GM19455 (cell line): ENCODE results near the gene PPP4R2.

Experiments used
- ATAC-seq: cut with Tn5 transposase; IDR thresholded peaks from one replicate; pipeline ENCODE4 v1.9.1; 2021; ENCODE audit not compliant: unreplicated experiment

Gene PPP4R2

GRCh38 chr3:72996473-72997333 is at the start of gene PPP4R2:
PPP4R2 (plus strand) TSS chr3:72996811; CDS start chr3:72997038, 227 bp downstream.
- ATAC-seq = peak; percentile 84

GRCh38 chr3:72947715-72948490 is 48.7 kb upstream of the PPP4R2 start:
- ATAC-seq = no peak

- no peak for ATAC-seq
These were observed 47.6 kb upstream of the PPP4R2 start for GRCh38 chr3:72949016-72949415.

- ATAC-seq = no peak
These were observed 46.2 kb upstream of the PPP4R2 start for GRCh38 chr3:72950372-72950771.

DNA sequence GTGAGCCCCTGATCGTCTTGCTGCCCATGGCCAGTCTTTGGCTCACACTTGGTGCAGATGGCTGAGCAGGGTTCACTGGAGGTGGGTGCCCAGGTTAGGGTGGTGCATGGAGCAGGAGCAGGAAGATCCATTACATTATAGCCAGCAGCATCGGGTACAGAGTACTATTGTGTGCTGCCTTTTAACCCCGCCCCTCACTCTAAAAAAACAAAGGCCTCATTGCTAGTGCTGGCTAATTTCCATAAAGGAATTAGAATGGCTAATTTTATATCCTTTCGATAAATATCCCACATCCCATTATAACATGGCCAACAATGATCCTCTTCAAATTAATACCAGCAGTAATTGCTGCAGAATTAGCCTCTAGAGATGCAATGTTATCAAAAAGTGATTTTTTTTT is 45.8 kb upstream of the PPP4R2 start:
- no peak for ATAC-seq

GRCh38 chr3:72951259-72951722 is 45.3 kb upstream of the PPP4R2 start:
- ATAC-seq = no peak

DNA sequence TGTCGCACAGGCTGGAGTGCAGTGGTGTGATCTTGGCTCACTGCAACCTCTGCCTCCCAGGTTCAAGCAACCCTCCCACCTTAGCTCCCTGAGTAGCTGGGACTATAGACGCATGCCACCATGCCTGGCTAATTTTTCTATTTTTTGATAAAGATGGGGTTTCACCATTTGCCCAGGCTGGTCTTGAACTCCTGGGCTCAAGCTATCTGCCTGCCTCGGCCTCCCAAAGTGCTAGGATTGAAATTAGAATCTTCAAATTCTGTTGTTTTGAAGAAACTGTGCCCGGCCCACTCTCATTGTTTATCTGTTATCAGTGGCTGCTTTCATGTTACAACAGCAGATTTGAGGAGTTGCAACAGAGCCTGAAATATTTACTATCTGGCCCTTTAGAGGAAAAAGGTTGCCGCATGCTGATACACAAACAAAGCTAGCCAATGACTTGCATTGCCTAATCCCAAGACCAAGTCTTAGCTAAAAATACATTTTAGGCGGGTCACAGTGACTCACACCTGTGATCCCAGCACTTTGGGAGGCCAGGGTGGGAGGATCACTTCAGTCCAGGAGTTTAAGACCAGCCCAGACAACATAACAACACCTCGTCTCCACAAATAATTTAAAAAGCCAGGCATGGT is 43.2 kb upstream of the PPP4R2 start:
- ATAC-seq = no peak

GRCh38 chr3:72957297-72957696 is 39.3 kb upstream of the PPP4R2 start:
- ATAC-seq = no peak

DNA sequence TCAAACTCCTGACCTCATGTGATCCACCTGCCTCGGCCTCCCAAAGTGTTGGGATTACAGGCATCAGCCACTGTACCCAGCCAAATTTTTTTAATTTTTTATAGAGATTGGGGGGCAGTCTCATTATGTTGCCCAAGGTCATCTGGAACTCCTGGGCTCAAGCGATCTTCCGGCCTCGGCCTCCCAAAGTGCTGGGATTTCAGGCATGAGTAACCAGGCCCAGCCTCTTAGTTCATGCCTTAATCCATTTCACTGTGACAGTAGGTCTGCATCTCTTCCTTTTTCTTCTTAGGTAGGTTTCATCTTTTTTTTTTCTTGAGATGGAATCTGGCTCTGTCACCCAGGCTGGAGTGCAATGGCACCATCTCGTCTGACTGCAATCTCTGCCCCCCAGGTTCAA is 37.3 kb upstream of the PPP4R2 start:
- ATAC-seq = no peak

- no peak for ATAC-seq
These were observed 35.6 kb upstream of the PPP4R2 start for GRCh38 chr3:72960812-72961518.

GRCh38 chr3:72961752-72962151 is 34.9 kb upstream of the PPP4R2 start:
- no peak for ATAC-seq

DNA sequence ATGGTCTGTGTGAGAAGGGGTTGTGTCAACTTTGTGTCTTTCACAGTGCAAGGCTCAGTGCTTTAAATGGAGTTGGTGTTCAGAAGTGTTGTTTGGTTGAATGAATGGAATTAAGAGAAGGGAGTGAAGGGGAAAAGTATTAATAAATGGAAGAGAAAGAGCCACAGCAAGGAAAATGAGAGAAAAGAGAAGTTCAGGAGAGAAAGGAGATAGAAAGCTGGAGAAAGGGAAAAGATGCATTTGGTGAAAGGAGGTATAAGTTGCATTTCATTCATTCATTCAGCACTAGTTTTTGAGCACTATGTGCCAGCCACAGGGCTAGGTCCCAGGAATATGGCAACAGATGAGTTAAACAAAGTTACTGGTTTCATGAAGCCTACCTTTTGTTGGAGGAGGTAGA is 34.3 kb upstream of the PPP4R2 start:
- no peak for ATAC-seq

GRCh38 chr3:72964633-72965032 is 32.0 kb upstream of the PPP4R2 start:
- no peak for ATAC-seq

DNA sequence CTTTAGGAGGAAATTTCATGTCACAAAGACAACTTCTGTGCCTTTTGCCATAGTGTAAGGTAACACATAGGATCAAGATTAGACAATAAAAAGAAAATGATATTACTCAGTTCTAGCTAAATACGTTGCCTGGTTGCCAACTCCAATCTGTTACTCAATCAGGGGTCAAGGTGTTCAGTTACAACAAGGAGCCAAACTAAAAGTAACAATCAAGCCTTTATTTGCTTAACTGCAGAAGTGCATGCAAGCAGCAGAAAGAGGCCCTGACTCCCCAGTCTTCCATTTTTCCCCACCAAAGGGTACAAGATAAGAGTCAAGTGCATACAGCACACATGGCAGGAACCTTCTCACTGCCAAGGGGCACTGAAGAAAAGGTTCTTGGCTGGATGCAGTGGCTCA is 28.3 kb upstream of the PPP4R2 start:
- ATAC-seq = no peak

DNA sequence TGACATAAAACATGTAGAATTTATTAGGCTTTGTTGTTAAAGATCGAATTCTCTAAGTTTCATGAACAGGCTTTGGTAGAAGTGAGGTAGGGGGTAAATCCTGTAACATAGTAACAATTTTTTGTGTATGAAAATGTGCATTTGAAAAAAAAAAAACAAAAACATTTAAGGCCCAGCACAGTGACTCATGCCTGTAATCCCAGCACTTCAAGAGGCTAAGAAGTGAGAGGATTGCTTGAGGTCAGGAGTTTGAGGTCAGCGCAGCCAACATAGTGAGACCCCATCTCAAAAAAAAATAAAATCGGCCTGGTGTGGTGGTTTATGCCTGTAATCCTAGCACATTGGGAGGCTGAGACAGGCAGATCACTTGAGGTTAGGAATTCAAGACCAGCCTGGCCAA is 26.8 kb upstream of the PPP4R2 start:
- no peak for ATAC-seq

GRCh38 chr3:72970942-72971341 is 25.7 kb upstream of the PPP4R2 start:
- ATAC-seq = no peak

DNA sequence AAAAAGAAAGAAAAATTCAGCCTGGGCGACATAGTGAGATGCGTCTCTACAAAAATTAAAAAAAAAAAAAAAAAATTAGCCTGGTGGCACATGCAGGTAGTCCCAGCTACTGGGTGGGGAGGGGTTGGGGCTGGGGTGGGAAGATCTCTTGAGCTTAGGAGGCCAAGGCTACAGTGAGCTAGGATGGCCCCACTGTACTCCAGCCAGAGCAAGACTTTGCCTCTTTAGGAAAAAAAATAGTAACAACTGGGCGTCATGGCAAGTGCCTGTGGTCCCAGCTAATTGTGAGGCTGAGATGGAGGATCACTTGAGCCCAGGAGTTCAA is 23.9 kb upstream of the PPP4R2 start:
- ATAC-seq = no peak

DNA sequence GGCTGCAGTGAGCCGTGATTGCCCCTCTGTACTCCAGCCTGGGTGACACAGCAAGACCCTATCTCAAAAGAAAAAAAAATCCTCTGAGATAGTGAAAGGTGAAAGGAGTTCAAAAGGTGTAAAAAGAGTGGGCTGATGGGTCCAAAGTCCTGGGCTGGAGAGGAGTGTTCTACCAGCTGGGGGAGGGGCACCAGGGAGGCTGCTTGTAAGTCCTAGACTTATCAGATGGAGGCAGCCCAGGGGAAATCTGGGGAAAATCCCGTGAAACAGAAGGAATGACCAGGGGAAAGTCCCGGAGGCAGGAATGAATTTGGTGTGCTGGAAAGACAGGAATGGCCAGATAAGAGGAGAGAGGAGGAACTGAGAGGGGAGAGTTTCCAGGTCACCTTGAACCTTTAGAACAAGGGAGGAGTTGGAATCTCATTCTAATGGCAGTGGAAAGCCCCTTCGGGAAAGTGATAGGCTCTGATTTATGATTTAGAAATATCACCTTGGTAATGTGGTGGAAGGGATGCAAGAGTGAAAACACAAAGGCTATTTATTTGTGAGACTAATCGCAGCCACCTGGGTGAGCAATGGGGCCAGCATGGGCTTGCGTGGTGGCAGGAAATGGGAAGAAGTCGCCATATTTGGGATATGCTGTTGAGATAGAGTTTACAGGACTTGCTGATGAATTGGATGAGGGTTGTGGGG is 23.4 kb upstream of the PPP4R2 start:
- ATAC-seq = no peak

- no peak for ATAC-seq
These were observed 22.8 kb upstream of the PPP4R2 start for GRCh38 chr3:72973786-72974185.

GRCh38 chr3:72974956-72975355 is 21.7 kb upstream of the PPP4R2 start:
- ATAC-seq = no peak
